Measurements from ENCODE around the gene LRRC8E. TPM values are rescaled to one million over a fixed set of nuclear protein-coding genes. Genes with fewer than 3 reads are reported as not detected.
A peak's percentile ranks its signal among the peaks of the same experiment; 100 is the strongest.

Gene LRRC8E
- total and polyA plus RNA-seq, 9 donors: 0.13 to 0.82 (median 0.30) TPM; not detected in 1

DNA sequence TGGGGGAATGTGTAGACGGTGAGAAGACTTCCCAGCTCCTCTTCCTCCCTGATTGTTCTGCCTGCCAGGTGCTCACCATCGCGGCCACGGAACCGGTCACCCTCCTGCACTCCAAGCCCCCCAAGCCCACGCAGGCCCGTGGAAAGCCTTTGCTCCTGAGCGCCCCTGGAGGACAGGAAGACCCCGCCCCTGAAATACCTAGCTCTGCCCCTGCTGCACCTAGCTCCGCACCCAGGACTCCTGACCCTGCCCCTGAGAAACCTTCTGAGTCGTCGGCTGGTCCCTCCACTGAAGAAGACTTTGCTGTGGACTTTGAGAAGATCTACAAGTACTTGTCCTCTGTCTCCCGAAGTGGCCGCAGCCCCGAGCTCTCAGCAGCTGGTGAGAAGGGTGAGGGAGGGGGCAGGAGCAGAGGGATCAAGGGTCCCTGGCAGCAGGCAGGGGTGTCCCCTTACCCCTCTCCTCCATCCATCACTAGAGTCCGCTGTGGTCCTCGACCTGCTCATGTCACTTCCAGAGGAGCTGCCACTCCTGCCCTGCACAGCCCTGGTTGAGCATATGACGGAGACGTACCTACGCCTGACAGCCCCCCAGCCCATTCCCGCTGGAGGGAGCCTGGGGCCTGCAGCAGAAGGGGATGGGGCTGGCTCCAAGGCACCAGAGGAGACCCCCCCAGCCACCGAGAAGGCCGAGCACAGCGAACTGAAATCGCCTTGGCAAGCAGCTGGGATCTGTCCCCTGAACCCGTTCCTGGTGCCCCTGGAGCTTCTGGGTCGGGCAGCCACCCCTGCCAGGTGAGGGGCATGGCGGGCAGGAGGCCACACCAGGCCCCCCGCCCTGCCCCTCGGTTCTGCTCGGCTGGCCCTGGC is 33.9 kb downstream of the LRRC8E start:
- 88% methylated on average over 26 of the region's 31 CpGs for WGBS (ENCODE audit: insufficient coverage)
- Histone ChIP-seq H3K27ac (ENCODE audit: low read length) (no peak overlapping the region), H3K27me3 (ENCODE audit: control insufficient read depth, insufficient read depth, low read length) (peaks cover 30% of the 10 kb centered on the region), H3K9me3 (replicated peaks; ENCODE audit: control insufficient read depth, low read depth, low read length) (no peaks in the 10 kb centered on the region), H3K4me3 (ENCODE audit: low read length) (no peak overlapping the region), H3K36me3 (ENCODE audit: control insufficient read depth, insufficient read depth, low read length) (peaks cover 19% of the 10 kb centered on the region), H3K4me1 (ENCODE audit: control insufficient read depth, insufficient read depth, low read length) (peaks cover 51% of the 10 kb centered on the region)
- DNase-seq: no peak

DNA sequence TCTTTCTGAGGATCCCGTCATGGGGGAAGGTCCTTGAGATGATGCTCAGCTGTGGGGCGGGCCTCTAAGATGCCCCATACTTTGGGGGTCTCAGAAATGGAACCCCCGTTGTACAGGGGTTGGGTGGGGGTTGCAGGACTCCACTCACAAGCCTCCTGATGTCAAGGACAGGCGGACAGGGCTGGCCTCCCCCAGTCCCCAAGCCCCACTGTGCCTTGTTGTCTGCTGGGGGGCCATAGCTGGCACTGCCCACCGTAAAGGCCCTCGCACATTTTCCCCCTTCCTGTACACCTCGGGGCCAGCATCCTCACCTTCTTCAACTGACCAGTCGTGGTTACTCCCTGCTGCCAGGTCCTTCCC is 34.5 kb downstream of the LRRC8E start:
- Histone ChIP-seq H3K27ac (ENCODE audit: low read length) (no peak overlapping the region), H3K36me3 (ENCODE audit: control insufficient read depth, insufficient read depth, low read length) (peaks cover 25% of the 10 kb centered on the region), H3K4me1 (ENCODE audit: control insufficient read depth, insufficient read depth, low read length) (peaks cover 48% of the 10 kb centered on the region), H3K27me3 (ENCODE audit: control insufficient read depth, insufficient read depth, low read length) (peaks cover 24% of the 10 kb centered on the region), H3K9me3 (replicated peaks; ENCODE audit: control insufficient read depth, low read depth, low read length) (no peaks in the 10 kb centered on the region), H3K4me3 (ENCODE audit: low read length) (no peak overlapping the region)
- 83% methylated on average over 1 of the region's 8 CpGs for WGBS (ENCODE audit: insufficient coverage)
- DNase-seq: no peak

DNA sequence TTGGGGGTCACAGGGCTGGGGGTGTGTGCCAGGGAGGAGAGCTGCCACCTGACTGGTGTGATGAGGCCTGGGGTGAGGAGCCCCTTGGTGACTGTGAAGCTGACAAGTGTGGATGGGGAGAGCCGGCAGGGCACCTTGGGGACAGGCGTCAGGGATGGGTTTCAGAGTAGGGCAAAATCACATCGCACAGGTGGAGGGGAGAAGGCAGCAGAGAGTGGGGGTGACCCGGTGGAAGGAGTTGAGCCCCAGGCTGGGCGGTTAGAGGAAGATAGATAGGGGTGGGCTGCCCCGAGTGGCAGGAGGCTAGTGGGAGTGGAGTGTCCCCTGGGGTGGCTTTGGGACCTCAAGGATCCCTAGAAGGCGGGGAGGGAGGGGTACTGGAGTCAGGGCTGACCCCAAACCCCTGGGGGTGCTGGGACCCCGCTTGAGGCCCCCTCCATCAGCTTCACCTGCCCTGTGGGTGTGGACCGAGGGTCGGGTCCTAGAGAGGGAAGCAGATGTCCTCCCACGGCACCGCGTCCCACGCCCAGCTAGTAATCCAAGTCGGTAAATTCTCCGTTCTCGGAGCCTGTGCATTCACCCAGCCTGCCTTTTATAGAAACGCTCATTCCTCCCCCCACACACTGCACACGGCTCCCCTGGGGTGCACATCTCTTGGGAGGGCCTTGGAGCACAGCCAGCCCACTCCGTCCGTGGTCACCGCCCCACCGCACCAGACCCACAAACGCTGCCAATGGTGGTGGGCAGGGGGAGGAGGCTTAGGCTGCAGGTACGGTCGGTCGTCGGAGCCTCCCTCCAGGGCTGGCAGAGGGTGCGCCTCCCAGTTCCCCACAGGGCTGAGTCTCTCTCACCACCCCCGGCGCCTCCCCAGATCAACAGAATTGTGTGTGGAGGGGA is 35.2 kb downstream of the LRRC8E start:
- Histone ChIP-seq H3K4me1 (ENCODE audit: control insufficient read depth, insufficient read depth, low read length) (peaks cover 46% of the 10 kb centered on the region), H3K27me3 (ENCODE audit: control insufficient read depth, insufficient read depth, low read length) (peaks cover 16% of the 10 kb centered on the region), H3K9me3 (replicated peaks; ENCODE audit: control insufficient read depth, low read depth, low read length) (no peaks in the 10 kb centered on the region), H3K4me3 (ENCODE audit: low read length) (no peak overlapping the region), H3K27ac (ENCODE audit: low read length) (no peak overlapping the region), H3K36me3 (ENCODE audit: control insufficient read depth, insufficient read depth, low read length) (peaks cover 25% of the 10 kb centered on the region)
- no peak for DNase-seq
- WGBS (ENCODE audit: insufficient coverage): 73% methylated on average over 11 of the region's 31 CpGs

DNA sequence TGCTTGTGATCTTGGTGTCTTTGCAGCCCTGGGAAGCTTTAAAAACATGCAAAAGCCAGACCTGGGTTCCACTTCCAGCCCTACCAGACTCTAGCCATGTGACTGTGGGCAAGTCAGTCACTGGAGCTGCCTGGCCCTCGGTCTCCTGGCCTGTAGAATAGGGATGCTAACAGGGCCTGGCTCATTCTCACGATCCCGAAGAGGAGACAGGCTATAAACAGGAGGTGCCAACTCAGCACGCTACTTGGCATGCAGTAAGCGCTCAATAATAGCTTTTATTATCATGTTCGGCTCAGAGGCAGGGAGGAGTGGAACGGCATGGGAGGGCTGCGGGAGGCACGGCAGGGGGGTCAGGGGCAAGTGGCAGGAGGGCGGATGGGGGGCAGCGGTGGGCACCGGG is 35.9 kb downstream of the LRRC8E start:
- no peak overlapping the region for H3K4me3 ChIP-seq (ENCODE audit: low read length)
- H3K9me3 ChIP-seq (replicated peaks; ENCODE audit: control insufficient read depth, low read depth, low read length): no peaks in the 10 kb centered on the region
- peaks cover 41% of the 10 kb centered on the region for H3K4me1 ChIP-seq (ENCODE audit: control insufficient read depth, insufficient read depth, low read length)
- H3K27me3 ChIP-seq (ENCODE audit: control insufficient read depth, insufficient read depth, low read length): peaks cover 9% of the 10 kb centered on the region
- H3K27ac ChIP-seq (ENCODE audit: low read length): no peak overlapping the region
- DNase-seq: peak; percentile 21
- 78% methylated on average over 12 of the region's 12 CpGs for WGBS (ENCODE audit: insufficient coverage)
- peaks cover 25% of the 10 kb centered on the region for H3K36me3 ChIP-seq (ENCODE audit: control insufficient read depth, insufficient read depth, low read length)

DNA sequence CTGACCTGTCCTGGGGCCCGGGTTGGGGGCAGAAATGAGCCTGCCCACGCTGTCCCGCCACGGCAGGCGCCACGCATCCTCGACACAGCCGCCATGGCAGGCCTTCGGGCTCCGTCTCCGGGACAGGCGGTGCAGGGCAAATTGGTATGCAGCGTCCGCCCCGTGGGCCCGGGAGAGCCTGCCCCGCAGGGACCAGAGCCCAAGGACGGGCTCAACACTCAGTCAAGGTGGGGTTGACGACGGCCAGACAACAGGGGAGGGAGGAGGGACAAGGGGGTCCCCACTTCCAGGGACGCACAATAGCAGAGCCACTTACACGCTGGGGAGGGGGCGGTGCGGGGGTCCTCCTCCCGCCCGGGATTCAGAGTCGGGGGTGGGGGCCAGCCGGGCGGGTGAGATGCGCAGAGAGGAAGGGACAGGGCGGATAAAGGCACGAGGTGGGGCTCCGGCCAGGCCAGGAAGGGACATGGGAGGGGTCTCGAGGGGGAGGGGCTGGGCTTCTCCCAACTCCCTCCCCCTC is 36.4 kb downstream of the LRRC8E start:
- Histone ChIP-seq H3K4me1 (ENCODE audit: control insufficient read depth, insufficient read depth, low read length) (peaks cover 36% of the 10 kb centered on the region), H3K9me3 (replicated peaks; ENCODE audit: control insufficient read depth, low read depth, low read length) (no peaks in the 10 kb centered on the region), H3K36me3 (ENCODE audit: control insufficient read depth, insufficient read depth, low read length) (peaks cover 25% of the 10 kb centered on the region), H3K27ac (ENCODE audit: low read length) (no peak overlapping the region), H3K4me3 (ENCODE audit: low read length) (no peak overlapping the region), H3K27me3 (ENCODE audit: control insufficient read depth, insufficient read depth, low read length) (peaks cover 5% of the 10 kb centered on the region)
- WGBS (ENCODE audit: insufficient coverage): 43% methylated on average over 27 of the region's 34 CpGs
- no peak for DNase-seq

DNA sequence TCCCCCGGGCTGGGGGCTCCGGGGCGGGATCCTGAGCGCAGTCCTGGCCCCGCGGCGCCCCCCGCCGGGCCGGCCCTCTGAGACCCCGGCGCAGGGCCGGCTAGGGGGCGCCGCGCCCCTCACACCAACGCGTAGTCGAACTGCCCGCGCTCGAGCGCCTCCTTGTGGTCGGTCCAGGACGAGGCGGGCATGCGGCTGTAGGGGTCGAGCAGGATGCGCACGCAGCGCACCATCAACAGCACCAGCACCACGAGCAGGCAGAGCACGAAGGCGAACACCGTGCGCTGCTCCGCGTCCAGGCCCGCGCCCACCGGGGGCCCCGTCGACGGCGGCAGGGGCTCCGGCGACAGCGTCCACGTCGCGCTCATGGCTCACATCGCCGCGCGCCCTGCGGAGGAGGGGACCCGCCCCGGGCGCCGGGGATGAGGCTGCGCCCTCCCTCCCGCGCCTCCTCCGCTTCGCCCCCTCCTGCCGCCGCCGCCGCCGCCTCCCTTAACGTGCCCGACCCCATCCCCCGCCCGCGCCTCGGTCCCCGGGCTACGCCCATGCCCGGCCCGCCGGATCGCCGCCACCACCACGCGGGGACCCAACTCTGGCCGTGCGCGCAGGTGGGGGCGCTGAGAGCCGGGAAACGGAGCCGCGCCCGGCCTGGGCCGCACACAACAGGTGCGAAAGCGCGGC is 37.0 kb downstream of the LRRC8E start:
- Histone ChIP-seq H3K9me3 (replicated peaks; ENCODE audit: control insufficient read depth, low read depth, low read length) (no peaks in the 10 kb centered on the region), H3K27me3 (ENCODE audit: control insufficient read depth, insufficient read depth, low read length) (peaks cover 2% of the 10 kb centered on the region), H3K4me3 (ENCODE audit: low read length) (no peak overlapping the region), H3K4me1 (ENCODE audit: control insufficient read depth, insufficient read depth, low read length) (peaks cover 33% of the 10 kb centered on the region), H3K36me3 (ENCODE audit: control insufficient read depth, insufficient read depth, low read length) (peaks cover 29% of the 10 kb centered on the region), H3K27ac (ENCODE audit: low read length) (no peak overlapping the region)
- DNase-seq: peak; percentile 79
- WGBS (ENCODE audit: insufficient coverage): under 1% methylated on average over 96 of the region's 98 CpGs

DNA sequence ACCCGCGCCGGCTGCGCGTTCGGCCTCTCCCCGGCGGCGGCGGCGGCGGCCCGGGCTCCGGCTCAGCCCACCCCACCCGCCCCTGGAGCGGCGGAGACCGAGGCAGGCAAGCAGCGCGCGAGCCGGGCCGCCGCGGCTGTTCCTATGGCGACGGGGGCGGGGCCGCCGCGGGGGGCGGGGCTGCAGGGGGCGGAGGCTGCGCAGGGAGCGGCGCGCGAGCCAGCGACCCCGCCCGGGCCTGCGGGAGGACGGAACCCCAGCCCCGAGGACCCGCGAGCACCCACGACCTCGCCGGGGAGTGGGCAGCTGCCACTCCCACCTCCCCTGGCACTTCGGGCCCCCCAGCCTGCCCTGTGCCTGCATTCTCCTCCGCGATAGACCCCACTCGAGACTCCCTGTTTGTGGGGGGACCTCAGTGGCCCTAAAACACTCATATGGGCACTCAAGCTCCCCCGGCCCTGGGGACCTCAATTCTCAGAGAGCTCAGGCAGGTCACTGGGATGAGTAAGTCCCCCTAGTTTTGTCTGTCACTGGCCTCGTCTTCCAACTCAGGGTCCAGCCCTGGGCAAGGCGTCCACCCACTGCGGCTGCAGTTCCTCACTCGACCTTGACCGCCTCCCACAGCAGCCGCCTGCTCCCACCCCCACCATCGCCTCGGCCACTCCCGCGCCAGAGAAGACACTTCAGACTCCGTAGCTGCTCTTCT is 37.9 kb downstream of the LRRC8E start, which contains the start of gene CTXN1:
Gene CTXN1 (minus strand): TSS at position 115 of the 706 bp plus-strand sequence. CDS start 597 bp downstream, outside the sequence.
- Histone ChIP-seq H3K27me3 (ENCODE audit: control insufficient read depth, insufficient read depth, low read length) (peaks cover 2% of the 10 kb centered on the region), H3K27ac (ENCODE audit: low read length) (no peak within 1 kb of the TSS), H3K9me3 (replicated peaks; ENCODE audit: control insufficient read depth, low read depth, low read length) (no peaks in the 10 kb centered on the region), H3K4me3 (ENCODE audit: low read length) (peak within 1 kb of the TSS; percentile 43), H3K36me3 (ENCODE audit: control insufficient read depth, insufficient read depth, low read length) (peaks cover 37% of the 10 kb centered on the region), H3K4me1 (ENCODE audit: control insufficient read depth, insufficient read depth, low read length) (peaks cover 29% of the 10 kb centered on the region)
- 3% methylated on average over 62 of the region's 65 CpGs for WGBS (ENCODE audit: insufficient coverage)
- DNase-seq: peak; percentile 71

DNA sequence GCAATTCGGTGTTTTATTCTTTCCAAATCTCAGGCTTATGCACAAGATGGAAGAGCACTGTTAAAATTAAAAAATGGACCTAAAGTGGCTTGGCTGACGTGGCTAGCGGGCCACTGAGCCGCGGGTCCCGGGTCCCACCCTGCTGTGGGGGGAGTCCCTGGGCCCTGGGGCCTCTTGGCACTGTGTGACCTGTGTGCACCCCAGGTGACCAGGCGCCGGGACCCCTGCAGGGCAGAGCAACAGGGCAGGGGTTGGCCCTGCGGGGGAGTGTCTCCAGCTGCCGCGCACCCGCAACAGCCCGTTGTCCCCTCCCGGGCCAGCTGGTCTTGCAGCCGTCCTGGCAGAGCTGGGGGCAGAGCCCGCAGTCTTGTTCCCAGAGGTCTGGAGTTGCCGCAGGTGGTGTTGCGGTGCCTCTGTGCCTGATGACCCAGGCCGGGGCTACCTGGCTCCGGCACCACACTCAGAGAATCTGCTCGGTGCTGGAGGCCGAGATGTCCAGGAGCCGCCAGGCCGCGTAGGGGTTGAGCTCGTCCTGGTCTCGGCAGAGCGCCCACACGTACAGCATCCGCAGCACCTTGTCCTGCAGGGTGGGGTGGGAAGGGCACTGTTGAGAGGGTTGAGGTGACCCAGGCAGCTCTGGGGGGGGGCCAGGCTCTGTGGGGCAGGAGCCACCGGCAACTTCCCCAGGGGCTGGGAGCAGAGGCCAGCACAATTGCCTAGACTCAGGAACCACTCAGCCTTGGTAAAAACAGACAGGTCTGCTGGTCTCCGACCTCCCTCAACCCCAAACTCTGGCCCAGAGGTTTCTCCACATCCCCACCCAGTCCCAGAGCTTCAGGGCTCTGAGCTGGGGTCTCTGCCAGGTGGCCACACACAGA is 38.7 kb downstream of the LRRC8E start:
- Histone ChIP-seq H3K4me3 (ENCODE audit: low read length) (no peak overlapping the region), H3K9me3 (replicated peaks; ENCODE audit: control insufficient read depth, low read depth, low read length) (no peaks in the 10 kb centered on the region), H3K27me3 (ENCODE audit: control insufficient read depth, insufficient read depth, low read length) (peaks cover 2% of the 10 kb centered on the region), H3K4me1 (ENCODE audit: control insufficient read depth, insufficient read depth, low read length) (peaks cover 21% of the 10 kb centered on the region), H3K36me3 (ENCODE audit: control insufficient read depth, insufficient read depth, low read length) (peaks cover 41% of the 10 kb centered on the region), H3K27ac (ENCODE audit: low read length) (no peak overlapping the region)
- DNase-seq: peak; percentile 27
- 78% methylated on average over 31 of the region's 32 CpGs for WGBS (ENCODE audit: insufficient coverage)
